Panc1 (cell line): ENCODE measurements around the gene CYRIA. TPM values are rescaled to one million over a fixed set of nuclear protein-coding genes. Genes with fewer than 3 reads are reported as not detected.

Source experiments
- ATAC-seq: fragments of 200-7000 bp; cut with Tn5 transposase; 2 replicates; pipeline ENCODE4 v1.9.1; 2020; ENCODE audit warnings: mild to moderate bottlenecking, moderate library complexity
- BruUV-seq: library from RNA; stranded (reverse); fragments of 400-500 nt; replicated peaks from 2 replicates; lab custom pipeline; 2021; lab: Mats Ljungman, UMichigan
- CTCF ChIA-PET: fragments of 300-600 bp; sonication (Branson Sonifier 250); formaldehyde crosslinking; loops from one replicate; lab custom pipeline; 2022; ENCODE audit warnings: antibody characterized with exemption; lab: Charles Lee
- POLR2A ChIA-PET: fragments of 300-600 bp; sonication (Branson Sonifier 250); formaldehyde crosslinking; loops from one replicate; lab custom pipeline; 2022; ENCODE audit warnings: antibody characterized with exemption; lab: Charles Lee
- DNase-seq: peaks from one replicate; pipeline ENCODE4 v3.0.0-alpha.2; 2010; ENCODE audit warnings: low read depth, low spot score
- H3K27ac ChIP-seq: 2 replicates; pipeline ENCODE4 v1.5.1; 2011; ENCODE audit warnings: mild to moderate bottlenecking, low read length, inconsistent platforms
- H3K27me3 ChIP-seq: fragments of 200-500 bp; sonication (Bioruptor generic); 2 replicates; pipeline ENCODE4 v1.6.0; 2014; ENCODE audit warnings: low read length, inconsistent platforms; ENCODE audit not compliant: control insufficient read depth, insufficient read depth
- H3K36me3 ChIP-seq: fragments of 200-500 bp; sonication (Bioruptor generic); 2 replicates; pipeline ENCODE4 v1.5.1; 2014; ENCODE audit warnings: inconsistent platforms, mild to moderate bottlenecking, low read length, moderate library complexity; ENCODE audit not compliant: control insufficient read depth, insufficient read depth
- H3K4me1 ChIP-seq: 2 replicates; pipeline ENCODE4 v1.5.1; 2011; ENCODE audit warnings: inconsistent platforms, mild to moderate bottlenecking, low read length, moderate library complexity; ENCODE audit not compliant: control insufficient read depth, insufficient read depth
- H3K4me3 ChIP-seq, 2 experiments: 2 replicates each; pipeline ENCODE4 v1.5.1; 2011 to 2012; ENCODE audit warnings: low read depth in 2 of 2, low read length in 2 of 2, mild to moderate bottlenecking in 2 of 2, inconsistent platforms in 1 of 2, moderate library complexity in 1 of 2
- H3K9me3 ChIP-seq: fragments of 200-500 bp; sonication (Bioruptor generic); 2 replicates; pipeline ENCODE4 v1.5.1; 2014; ENCODE audit warnings: low read depth, mild to moderate bottlenecking, inconsistent platforms, low read length, moderate library complexity; ENCODE audit not compliant: control insufficient read depth, insufficient read depth
- POLR2AphosphoS5 ChIP-seq: IDR thresholded peaks from 2 replicates; pipeline ENCODE4 v1.6.1; 2012; ENCODE audit warnings: mild to moderate bottlenecking, low read depth, low read length, moderate library complexity
- SIN3A ChIP-seq: IDR thresholded peaks from 2 replicates; pipeline ENCODE4 v1.6.1; 2012; ENCODE audit warnings: low read depth, mild to moderate bottlenecking, low read length, moderate library complexity, borderline replicate concordance; ENCODE audit not compliant: insufficient read depth
- TCF7L2 ChIP-seq: IDR thresholded peaks from 2 replicates; pipeline ENCODE4 v1.6.1; 2011; ENCODE audit warnings: mild to moderate bottlenecking, low read depth, low read length, inconsistent platforms
- in situ Hi-C: cut with HindIII; loops from 2 replicates; pipeline ENCODE4 v1.10.0; 2016; ENCODE audit warnings: low sequenced_read_pairs, low pct_unique_long_range_greater_than_20kb
- intact Hi-C: fragments of 100-400 bp; cut with micrococcal nuclease; formaldehyde crosslinking; loops from one replicate; pipeline ENCODE4 v1.10.0; 2022; ENCODE audit not compliant: unreplicated experiment
- total RNA-seq: library from RNA; stranded (reverse); gene quantifications from one replicate; pipeline ENCODE4 v1.2.1, GENCODE V29; 2021; ENCODE audit not compliant: unreplicated experiment
- TF ChIP-seq, protein P1 (sequence below), 2 experiments: IDR thresholded peaks; 2 replicates each; pipeline ENCODE4 v1.6.1; 2011 to 2012; ENCODE audit warnings: low read depth in 2 of 2, control low read depth in 1 of 2, low read length in 1 of 2, mild to moderate bottlenecking in 1 of 2, moderate library complexity in 1 of 2; ENCODE audit not compliant: insufficient read depth in 1 of 2
- TF ChIP-seq, protein P2 (sequence below): fragments of 450-650 bp; IDR thresholded peaks from 2 replicates; pipeline ENCODE4 v1.5.1; 2017; ENCODE audit warnings: mild to moderate bottlenecking

CYRIA gene
- total RNA-seq, 1 experiment from 2014 or later = 0.13 TPM

DNA sequence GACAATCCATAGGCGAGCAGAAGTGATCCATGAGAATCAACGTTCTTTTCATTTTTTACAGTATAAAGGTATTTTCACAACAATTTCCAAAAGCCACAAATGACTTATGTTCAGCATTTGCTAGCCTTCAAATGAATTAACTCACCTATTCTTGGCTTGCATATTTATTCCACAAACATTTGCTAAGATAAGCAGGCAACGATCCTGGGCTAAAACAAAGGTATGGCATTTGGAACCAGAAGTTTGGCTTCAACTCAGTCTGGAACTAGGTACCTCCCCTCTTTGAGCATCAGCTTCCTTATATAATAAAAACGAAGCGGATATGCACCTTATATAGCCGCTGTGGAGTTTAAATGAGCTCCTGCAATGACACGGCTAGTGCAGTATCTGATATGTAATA is 20.5 kb downstream of the CYRIA start:
- CTCF ChIA-PET = no interaction called here
- no peaks in the 10 kb centered on the region for H3K36me3 ChIP-seq
- no peaks in the 10 kb centered on the region for H3K4me1 ChIP-seq
- ATAC-seq (no peak), DNase-seq (no peak)
- no peak overlapping the region for H3K4me3 ChIP-seq
- H3K9me3 ChIP-seq = no peaks in the 10 kb centered on the region
- TF ChIP-seq SIN3A (no peak), TCF7L2 (no peak), POLR2AphosphoS5 (no peak)
- TF ChIP-seq, protein P1, sequence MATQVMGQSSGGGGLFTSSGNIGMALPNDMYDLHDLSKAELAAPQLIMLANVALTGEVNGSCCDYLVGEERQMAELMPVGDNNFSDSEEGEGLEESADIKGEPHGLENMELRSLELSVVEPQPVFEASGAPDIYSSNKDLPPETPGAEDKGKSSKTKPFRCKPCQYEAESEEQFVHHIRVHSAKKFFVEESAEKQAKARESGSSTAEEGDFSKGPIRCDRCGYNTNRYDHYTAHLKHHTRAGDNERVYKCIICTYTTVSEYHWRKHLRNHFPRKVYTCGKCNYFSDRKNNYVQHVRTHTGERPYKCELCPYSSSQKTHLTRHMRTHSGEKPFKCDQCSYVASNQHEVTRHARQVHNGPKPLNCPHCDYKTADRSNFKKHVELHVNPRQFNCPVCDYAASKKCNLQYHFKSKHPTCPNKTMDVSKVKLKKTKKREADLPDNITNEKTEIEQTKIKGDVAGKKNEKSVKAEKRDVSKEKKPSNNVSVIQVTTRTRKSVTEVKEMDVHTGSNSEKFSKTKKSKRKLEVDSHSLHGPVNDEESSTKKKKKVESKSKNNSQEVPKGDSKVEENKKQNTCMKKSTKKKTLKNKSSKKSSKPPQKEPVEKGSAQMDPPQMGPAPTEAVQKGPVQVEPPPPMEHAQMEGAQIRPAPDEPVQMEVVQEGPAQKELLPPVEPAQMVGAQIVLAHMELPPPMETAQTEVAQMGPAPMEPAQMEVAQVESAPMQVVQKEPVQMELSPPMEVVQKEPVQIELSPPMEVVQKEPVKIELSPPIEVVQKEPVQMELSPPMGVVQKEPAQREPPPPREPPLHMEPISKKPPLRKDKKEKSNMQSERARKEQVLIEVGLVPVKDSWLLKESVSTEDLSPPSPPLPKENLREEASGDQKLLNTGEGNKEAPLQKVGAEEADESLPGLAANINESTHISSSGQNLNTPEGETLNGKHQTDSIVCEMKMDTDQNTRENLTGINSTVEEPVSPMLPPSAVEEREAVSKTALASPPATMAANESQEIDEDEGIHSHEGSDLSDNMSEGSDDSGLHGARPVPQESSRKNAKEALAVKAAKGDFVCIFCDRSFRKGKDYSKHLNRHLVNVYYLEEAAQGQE (IDR thresholded peaks at IDR 0.05; ENCODE audit: insufficient read depth in 1 of 2, low read depth in 2 of 2, low read length in 1 of 2) = no peak
- TF ChIP-seq, protein P2, sequence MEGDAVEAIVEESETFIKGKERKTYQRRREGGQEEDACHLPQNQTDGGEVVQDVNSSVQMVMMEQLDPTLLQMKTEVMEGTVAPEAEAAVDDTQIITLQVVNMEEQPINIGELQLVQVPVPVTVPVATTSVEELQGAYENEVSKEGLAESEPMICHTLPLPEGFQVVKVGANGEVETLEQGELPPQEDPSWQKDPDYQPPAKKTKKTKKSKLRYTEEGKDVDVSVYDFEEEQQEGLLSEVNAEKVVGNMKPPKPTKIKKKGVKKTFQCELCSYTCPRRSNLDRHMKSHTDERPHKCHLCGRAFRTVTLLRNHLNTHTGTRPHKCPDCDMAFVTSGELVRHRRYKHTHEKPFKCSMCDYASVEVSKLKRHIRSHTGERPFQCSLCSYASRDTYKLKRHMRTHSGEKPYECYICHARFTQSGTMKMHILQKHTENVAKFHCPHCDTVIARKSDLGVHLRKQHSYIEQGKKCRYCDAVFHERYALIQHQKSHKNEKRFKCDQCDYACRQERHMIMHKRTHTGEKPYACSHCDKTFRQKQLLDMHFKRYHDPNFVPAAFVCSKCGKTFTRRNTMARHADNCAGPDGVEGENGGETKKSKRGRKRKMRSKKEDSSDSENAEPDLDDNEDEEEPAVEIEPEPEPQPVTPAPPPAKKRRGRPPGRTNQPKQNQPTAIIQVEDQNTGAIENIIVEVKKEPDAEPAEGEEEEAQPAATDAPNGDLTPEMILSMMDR = no peak
- POLR2A ChIA-PET = no interaction called here
- no peak overlapping the region for H3K27ac ChIP-seq
- no TSS peak for BruUV-seq
- H3K27me3 ChIP-seq = no peaks in the 10 kb centered on the region
- in situ Hi-C loops = no loop called here
- intact Hi-C loops = no loop called here

DNA sequence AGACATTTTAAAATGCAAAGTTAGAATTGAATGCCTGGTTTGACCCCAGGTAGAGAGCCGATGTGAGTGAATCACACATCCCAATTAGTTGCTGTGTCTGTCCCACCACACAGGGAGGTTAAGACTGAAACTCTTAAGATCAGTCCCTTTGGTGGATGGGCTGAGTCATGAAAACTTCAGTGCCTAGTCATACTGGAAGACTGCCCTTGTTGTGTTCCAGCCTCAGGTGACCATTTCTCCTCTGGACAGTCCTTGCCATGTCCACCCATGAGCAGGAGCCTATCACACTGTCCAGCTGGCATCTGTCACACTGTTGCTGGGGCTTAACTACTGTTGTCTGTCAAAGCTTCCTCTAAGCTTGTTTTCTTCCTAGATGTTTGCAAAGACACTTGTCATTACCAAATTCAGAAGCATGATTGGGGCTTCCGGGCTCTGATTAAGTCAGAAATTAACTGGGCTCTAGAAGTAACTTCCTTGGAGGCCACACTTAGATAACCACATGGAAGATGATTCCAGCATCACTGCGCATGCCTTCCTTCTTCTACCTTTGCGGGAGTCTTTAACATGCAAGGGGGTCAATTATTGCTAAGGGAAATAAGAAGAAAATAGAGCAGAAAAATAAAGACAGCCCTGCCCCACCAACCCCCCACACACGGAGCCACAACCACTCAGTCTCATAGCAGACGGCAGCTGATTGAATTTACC is 21.3 kb downstream of the CYRIA start:
- Histone ChIP-seq H3K36me3 (no peaks in the 10 kb centered on the region), H3K4me3 (no peak overlapping the region), H3K4me1 (no peaks in the 10 kb centered on the region), H3K27ac (no peak overlapping the region), H3K9me3 (no peaks in the 10 kb centered on the region), H3K27me3 (no peaks in the 10 kb centered on the region)
- ATAC-seq (no peak), DNase-seq (no peak)
- BruUV-seq = no TSS peak
- ChIA-PET CTCF (no interaction called here), POLR2A (no interaction called here)
- intact Hi-C loops (no loop called here), in situ Hi-C loops (no loop called here)
- TF ChIP-seq, protein P1 (IDR thresholded peaks at IDR 0.05; ENCODE audit: insufficient read depth in 1 of 2, low read depth in 2 of 2, low read length in 1 of 2) = no peak
- no peak for TF ChIP-seq SIN3A
- TF ChIP-seq TCF7L2 = no peak
- TF ChIP-seq, protein P2 = no peak
- no peak for TF ChIP-seq POLR2AphosphoS5
